ENCODE measurements around the gene CNOT1.

DNA sequence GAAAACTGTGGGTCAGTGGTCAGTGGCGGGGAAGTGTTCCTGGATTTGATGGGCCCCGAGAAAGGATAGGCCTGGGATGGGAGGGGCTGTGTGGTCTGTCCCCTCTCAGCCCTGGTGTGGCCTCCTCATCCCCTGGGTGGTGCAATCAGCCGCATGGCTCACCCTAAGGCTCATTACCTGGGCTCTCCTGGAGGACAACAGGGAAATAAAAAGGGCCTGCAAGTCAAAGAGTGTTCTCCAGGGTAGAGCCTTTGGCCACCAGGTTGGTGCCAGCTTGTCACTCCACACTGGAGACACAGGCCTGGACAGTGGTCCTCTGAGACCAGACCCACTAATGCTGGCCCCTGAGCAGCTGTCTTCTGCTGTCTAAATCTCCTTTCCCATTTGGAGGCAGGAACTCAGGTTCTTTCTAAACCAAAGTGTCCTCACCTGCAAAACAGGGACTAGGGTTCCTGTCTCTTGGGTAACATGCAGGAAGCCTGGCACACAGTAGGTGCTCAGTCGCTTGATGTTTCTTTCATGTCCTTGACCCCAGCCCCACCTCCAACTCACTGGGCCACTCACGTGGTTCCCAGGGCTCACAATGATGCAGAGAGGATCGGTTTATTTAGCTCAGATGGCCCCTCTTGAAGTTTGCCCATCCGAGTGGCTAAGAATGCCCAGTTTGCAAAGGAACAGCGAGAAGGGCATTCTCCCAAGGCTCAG lies 127.3 kb downstream of the CNOT1 start:
- TF ChIP-seq POLR2AphosphoS5 (IDR thresholded peaks at IDR 0.05; ENCODE audit: low read depth, low read length), result no peak
- no peak for TF ChIP-seq TAF1 (IDR thresholded peaks at IDR 0.05; ENCODE audit: borderline replicate concordance, low read depth, low read length)
- no peak for TF ChIP-seq POLR2A (IDR thresholded peaks at IDR 0.05; ENCODE audit: low read depth, low read length)

Data from GM12892 (cell line).